RPMI7951 (cell line): ENCODE measurements around the gene A2M. TPM values are rescaled to one million over a fixed set of nuclear protein-coding genes. Genes with fewer than 3 reads are reported as not detected.

Experiments used
- DNase-seq: peaks from one replicate; pipeline ENCODE4 v3.0.0-alpha.2; 2012; ENCODE audit warnings: low read depth
- total RNA-seq: library from RNA; depleted of rRNA; stranded (reverse); fragments of >200 nt; shearing (Covaris generic); gene quantifications from 2 replicates; pipeline ENCODE4 v1.2.3, GENCODE V29; 2014

The A2M gene
- total RNA-seq, 1 experiment from 2014 or later = 35.4 TPM

DNA sequence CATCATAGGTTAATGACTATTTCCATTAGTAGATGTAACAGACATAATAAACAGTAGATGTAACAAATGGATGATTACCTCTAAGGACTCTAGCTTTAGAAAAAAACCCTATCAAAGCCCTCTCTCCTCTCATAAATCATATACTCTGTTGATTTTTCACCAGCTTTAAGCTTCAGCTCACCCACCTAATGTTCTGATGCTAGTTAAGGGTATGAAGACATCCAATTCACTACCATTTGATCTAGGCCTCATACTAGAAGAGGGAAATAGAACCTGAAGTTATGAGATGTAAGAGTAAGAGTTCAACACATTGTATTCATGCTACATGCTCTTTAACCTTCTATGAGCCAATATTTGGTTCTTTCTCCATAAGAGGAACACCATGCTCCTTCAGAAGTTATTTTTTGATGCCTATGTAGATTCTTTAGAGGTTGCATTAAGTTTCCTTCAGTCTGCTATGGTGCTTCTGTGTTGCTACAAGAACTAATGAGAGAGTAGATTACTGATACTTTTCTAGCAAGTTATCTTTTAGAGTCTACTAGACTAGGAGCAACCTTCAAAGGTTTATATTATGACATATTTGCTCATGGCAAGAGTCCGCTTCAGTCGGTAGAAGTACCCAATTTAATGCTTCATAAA is 16.0 kb downstream of the A2M start:
- no peak for DNase-seq

DNA sequence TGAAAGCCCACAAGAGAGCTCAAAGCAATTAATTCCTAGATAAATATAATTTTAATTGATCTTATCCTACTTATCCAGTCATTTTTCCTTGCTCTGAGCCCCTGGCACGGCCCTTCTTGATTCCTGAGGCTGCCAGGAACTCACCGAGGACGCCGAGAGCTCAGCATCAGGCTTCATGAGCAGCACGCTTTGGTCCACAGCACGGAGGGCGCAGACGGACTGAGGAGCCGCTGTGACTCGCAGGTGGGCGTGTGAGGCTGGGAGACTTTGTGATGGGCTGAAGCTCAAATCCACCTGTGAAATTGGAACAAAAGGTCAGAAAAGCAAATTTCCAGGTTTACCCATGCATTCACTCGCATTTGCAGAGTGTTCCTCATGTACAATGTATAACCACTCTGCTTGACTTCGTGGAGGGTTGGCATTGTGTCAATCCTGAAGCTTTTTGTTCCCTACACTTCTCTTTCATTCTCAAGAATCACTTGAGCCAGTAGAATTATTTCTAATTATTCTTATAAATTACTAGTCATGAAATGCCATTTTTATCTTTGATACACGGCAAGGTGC is 17.2 kb downstream of the A2M start:
- no peak for DNase-seq

GRCh38 chr12:9098115-9098452 is 17.6 kb downstream of the A2M start:
- no peak for DNase-seq

DNA sequence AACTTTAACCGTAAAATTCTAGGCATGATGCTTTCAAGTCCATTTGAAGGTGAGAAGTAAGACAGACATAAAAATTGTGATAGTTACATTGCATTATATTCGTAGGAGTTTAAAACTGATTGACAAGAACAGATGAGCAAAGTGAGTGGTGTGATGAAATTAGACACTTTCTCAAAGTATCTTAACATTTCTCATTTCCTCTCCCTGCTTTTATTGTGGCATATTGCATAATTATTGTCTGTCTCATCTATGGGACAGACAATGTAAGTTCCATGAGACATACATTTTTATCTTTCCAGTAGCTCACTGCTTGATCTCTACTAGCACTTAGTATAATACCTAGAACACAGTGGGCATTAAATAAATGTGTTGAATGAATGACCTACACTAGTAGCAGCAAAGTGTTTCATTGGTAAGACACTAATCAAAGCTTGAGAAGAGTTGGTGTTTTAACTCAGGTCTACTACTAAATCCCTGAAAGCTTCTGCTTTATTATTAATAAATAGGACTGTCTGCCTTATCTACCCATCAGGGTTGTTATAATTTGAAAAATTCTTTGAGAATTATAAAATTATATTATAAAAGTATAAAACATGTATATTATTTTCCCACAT is 19.0 kb downstream of the A2M start:
- no peak for DNase-seq

DNA sequence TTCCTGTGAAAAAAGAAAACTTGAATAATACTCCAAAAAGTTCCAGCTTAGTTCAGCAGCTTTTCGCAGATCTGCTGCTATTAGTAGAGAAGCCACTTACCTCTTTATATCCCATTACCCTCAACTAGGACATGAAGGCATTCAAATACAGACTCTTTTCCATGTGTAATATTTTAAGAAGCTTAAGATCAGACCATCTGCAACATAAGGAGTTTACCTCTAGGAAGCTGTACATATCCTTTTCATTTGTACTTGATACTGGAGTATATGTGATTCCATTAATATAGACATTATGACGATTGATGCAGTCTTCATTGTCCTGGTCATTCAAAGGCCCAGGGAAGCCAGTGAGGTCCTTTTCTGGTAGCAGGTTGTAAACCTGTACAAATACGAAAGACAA is 20.4 kb downstream of the A2M start:
- no peak for DNase-seq

DNA sequence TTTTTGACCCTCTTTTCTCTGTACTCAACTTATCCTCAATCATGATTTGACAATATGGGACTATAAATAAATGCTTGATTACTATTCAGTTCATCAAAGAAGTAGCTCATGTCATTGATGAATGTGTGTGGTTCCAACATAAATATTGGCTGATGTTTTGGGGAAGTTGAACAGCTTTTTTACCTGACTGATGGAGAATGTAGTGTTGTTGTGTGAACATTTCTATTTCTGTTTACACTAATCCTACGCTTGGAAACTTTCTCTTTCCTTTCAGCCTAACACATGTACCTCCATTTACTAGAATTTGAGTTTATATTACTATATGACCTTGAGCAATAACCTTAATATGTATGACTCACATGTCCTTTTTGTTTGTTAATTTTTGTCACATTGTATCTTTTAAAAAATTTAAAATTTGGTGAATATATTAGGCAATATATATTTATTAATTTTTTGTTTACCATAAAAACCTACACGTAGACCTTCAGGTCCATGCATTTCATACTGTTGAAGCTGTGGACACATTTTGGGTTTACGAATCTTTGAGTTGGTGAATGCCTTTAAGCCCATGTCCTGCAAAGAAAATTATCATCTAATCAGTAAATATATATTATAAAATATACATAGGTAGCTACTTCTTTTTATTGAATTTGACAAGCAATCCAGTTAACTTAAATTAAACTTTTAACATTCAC is 21.1 kb downstream of the A2M start:
- DNase-seq = no peak

DNA sequence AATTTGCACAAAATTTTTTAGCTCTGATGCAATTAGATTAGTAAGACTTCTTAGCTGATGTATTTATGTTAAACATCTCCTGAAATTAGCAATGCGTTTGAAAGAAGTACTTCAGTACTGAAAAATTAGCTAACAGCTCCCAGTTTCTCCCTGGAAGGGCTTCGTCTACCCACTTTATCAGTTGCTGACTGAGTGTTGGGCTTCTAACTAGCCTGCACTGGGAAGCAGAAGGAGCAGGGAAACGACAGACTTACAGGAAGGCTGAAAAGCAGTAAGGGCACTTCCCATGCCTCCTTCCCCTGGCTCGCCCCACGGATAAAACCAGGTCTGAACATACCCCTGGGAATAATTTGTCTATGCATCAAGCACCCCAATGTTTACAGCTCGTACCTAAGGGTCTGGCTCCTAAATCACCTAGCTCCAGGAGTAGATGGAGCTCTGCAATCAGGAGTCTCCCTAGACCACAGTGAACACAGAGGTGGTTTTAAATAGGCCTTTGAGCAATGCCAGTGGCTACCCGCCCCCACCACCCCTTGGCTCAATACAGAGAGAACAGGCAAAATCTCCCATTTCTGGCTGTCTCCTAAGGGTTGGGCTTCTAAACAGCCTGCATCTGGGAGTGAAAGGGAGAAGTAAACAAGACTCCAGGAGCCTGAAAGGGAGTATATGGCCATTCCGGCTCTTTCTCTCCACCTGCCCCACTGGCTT is 23.7 kb downstream of the A2M start:
- DNase-seq = no peak

- no peak for DNase-seq
Observed at GRCh38 chr12:9090220-9090619, 25.5 kb downstream of the A2M start.

DNA sequence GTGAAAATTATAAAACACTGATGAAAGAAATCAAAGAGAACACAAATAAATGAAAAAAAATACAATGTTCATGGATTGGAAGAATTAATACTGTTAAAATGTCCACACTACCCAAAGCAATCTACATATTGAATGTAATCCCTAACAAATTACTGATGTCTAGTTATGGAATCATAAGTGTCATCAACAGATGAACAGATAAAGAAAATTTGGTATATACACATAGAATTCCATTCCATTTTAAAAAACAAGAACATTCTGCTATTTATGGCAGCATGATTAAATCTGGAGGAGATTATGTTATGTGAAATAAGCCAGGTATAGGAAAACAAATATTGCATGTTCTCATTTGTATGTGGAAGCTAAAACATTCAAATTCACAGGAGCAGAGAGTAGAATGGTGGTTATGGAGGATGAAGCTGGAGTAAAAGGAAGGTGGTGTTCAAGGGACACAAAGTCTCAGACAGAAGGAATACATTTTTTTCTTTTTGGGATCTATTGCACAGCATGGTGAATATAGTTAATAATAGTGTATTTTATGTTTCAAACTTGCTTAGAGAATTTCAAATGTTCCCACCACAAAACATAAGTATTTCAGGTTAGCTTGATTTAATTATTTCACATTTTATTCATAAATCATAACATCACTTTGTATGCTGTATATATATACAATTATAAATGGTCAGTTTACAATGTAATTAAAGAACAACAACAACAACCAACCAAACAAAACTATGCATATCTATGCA is 28.5 kb downstream of the A2M start:
- no peak for DNase-seq

GRCh38 chr12:9086087-9086486 is 29.6 kb downstream of the A2M start:
- DNase-seq = no peak

DNA sequence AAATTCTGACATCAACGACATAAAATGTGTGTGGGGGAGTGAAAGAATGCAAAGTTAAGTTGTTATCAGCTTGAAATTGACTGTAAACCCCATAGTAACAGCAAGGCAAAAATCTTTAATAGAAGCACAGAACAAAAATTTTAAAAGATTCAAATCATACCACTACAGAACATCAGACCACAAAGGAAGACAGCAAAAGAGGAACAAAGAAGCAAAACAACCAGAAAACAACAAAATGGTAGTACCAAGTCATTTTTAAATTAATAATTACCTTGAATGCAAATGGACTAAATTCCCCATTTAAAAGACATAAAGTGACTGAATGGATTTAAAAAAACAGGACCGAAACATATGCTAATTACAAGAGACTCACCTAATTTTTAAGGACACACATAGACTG is 31.3 kb downstream of the A2M start:
- DNase-seq = no peak

DNA sequence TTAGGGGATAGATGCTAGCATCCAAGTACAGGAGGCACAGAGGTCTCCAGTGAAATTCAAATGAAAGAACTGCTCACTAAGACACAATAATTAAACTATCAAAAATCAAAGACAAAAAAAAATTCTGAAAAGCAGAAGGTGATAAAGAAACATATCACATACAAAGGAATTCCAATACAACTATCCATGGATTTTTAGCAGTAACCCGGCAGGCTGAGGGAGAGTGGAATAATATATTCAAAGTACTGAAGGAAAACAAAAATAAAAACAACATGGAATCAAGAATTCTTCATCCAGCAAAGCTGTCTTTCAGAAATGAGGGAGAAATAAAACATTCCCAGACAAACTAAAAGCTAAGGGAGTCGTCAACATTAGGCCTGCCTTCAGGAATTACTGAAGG is 31.9 kb downstream of the A2M start:
- no peak for DNase-seq

GRCh38 chr12:9081667-9082427 is 33.9 kb downstream of the A2M start:
- DNase-seq = no peak

GRCh38 chr12:9079883-9080675 is 35.6 kb downstream of the A2M start:
- no peak for DNase-seq

DNA sequence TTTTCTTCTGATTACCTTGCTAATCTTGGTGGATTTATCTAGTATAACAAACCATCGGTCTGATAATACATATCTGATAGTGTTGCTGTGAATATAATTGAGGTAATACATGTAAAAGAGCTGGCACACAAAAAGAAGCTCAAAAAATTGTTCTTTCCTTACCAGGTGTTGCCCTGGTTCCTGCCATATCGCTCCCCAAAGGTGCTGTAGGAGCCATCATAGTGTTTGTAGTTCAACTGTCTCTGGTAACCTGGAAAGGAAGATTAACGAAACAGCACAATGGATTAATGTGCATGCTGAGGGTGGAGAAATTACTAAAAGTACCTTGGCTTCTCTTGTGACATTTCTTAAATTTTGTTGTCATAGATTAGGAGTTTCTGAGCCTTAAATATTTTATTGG is 36.6 kb downstream of the A2M start:
- DNase-seq = no peak

GRCh38 chr12:9077152-9078031 is 38.3 kb downstream of the A2M start:
- DNase-seq = no peak

DNA sequence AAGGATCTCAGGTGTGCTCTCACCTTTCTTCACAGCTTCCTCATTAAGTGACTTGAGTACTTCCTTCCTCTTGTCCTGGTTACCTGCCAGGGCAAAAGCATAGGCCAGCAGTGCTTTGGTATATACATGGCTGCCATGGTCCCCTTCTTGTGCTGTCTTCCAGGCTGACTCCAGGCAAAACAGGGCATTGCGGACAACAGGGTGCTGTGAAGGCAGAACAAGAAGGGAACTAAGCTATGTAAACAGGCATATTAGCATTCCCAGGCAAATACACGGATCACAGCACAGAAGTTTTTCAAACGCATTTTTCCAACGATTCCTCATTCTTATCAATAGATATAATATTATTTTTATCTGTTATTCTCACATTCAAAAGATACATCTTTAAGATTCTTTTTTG is 39.0 kb downstream of the A2M start:
- DNase-seq = no peak

DNA sequence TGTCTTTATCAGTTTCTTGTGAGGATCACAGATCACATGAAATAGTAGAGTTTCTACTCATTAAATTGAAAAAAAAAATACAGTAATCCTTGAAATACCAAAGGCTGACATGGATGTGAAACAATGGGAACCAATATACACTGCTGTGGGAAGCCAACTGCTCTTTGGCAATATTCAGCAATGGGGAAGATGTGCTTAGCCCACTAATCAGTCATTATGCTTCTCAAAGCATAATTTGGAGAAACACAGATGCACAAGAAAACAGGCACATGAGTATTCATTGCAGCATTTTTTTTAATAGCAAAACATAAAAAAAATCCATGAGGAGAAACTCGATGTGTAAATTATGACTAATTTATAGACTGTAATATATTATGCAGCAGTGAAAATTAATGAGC is 40.6 kb downstream of the A2M start:
- DNase-seq = no peak

DNA sequence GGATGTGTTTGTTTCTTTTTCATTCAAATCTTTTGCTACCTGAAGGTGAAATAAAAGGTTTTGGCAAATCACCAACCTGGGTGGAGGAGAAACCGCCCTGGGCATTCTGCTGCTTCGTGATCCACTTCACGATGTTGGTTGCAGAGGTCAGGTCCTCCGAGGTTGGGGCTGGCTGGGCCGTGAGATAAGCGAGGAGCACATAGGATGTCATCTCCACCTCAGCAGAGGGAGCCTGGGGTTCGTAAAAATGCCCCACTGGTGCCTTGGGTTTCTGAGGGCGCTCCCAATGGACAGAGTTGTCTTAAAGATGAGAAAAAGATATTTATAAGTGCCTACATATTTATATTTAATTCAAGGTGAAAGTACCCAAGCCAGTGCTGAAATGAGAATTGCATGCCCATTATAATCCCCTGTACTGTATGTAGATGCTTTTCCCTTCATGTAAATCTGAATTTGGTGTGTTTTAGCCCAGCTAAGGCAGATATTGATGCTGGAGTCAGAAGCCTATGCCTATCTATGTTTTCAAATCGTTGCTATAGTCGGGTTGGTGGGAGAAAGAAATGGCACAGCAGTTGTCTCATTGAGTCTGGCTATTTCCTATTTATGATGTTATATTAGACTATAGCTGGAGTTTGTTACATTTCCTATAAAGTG is 41.1 kb downstream of the A2M start:
- no peak for DNase-seq
